ENCODE measurements around the gene ABHD4. TPM values are rescaled to one million over a fixed set of nuclear protein-coding genes. Genes with fewer than 3 reads are reported as not detected.
"Not testable (repeated sequence)": the region's sequence is repeated elsewhere in the genome, so short reads cannot be mapped to it uniquely, and the experiment has no call there.

The ABHD4 gene
- total and polyA plus RNA-seq, 8 donors = 32.4 to 51.0 (median 37.3) TPM

DNA sequence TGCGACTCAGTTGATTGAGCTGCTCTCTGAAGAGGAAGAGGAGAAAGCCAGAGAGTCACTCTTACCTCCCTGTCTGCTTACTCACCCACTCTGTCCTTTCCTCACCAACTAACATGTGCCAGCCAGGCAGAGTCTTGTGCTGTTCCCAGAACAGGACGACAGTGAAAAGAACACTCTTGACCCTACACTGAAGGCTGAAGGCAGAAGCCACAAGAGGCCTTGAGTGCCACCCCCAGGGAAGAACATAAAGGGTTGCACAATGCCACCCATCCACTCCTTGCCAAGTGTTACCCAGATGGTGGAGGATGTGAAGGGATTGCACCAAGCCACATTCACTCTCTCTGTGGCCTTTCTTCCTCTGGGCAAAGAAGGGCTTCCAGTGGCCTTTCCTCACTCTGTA, 12.8 kb downstream of the ABHD4 start:
- Histone ChIP-seq H3K4me1 (peaks cover 7 to 8% of the 10 kb centered on the region in 2 donors), H3K27ac (no peak overlapping the region), H3K4me3 (no peak overlapping the region), H3K27me3 (no peaks in the 10 kb centered on the region), H3K36me3 (peaks cover 3 to 64% of the 10 kb centered on the region in 2 donors), H3K9me3 (peaks cover 0 to 3% of the 10 kb centered on the region in 2 donors)
- intact Hi-C loops (cut with DNase I) = no loop called here
- TF ChIP-seq, protein P1, sequence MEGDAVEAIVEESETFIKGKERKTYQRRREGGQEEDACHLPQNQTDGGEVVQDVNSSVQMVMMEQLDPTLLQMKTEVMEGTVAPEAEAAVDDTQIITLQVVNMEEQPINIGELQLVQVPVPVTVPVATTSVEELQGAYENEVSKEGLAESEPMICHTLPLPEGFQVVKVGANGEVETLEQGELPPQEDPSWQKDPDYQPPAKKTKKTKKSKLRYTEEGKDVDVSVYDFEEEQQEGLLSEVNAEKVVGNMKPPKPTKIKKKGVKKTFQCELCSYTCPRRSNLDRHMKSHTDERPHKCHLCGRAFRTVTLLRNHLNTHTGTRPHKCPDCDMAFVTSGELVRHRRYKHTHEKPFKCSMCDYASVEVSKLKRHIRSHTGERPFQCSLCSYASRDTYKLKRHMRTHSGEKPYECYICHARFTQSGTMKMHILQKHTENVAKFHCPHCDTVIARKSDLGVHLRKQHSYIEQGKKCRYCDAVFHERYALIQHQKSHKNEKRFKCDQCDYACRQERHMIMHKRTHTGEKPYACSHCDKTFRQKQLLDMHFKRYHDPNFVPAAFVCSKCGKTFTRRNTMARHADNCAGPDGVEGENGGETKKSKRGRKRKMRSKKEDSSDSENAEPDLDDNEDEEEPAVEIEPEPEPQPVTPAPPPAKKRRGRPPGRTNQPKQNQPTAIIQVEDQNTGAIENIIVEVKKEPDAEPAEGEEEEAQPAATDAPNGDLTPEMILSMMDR (IDR thresholded peaks at IDR 0.05) = no peak
- DNase-seq (no peak), ATAC-seq (peak; percentile 49)

GRCh38 chr14:22613106-22613695, 15.1 kb downstream of the ABHD4 start:
- H3K4me1 ChIP-seq = peaks cover 7 to 8% of the 10 kb centered on the region in 2 donors
- peaks cover 0 to 41% of the 10 kb centered on the region in 2 donors for H3K36me3 ChIP-seq
- no peak for ATAC-seq
- H3K27me3 ChIP-seq = no peaks in the 10 kb centered on the region
- peaks cover 0 to 3% of the 10 kb centered on the region in 2 donors for H3K9me3 ChIP-seq
- peak overlapping the region in 1 of 2 donors; percentile 70 for H3K27ac ChIP-seq
- DNase-seq = no peak
- H3K4me3 ChIP-seq = no peak overlapping the region
- intact Hi-C loops (cut with DNase I) = no loop called here
- TF ChIP-seq, protein P1 (IDR thresholded peaks at IDR 0.05) = no peak

- intact Hi-C loops (cut with DNase I) = no loop called here
- Histone ChIP-seq H3K4me1 (peaks cover 7 to 8% of the 10 kb centered on the region in 2 donors), H3K9me3 (peaks cover 0 to 3% of the 10 kb centered on the region in 2 donors), H3K27ac (peak overlapping the region; percentile 20 to 70), H3K36me3 (peaks cover 0 to 37% of the 10 kb centered on the region in 2 donors), H3K27me3 (no peaks in the 10 kb centered on the region), H3K4me3 (no peak overlapping the region)
- no peak for DNase-seq
- TF ChIP-seq, protein P1 (IDR thresholded peaks at IDR 0.05) = no peak
- ATAC-seq = no peak
Measured at GRCh38 chr14:22613736-22614239, 15.7 kb downstream of the ABHD4 start.

- Histone ChIP-seq H3K36me3 (peaks cover 0 to 32% of the 10 kb centered on the region in 2 donors), H3K27me3 (no peaks in the 10 kb centered on the region), H3K4me3 (no peak overlapping the region), H3K9me3 (peaks cover 0 to 3% of the 10 kb centered on the region in 2 donors), H3K4me1 (peaks cover 7 to 8% of the 10 kb centered on the region in 2 donors), H3K27ac (peak overlapping the region; percentile 20 to 70)
- TF ChIP-seq, protein P1 (IDR thresholded peaks at IDR 0.05) = no peak
- intact Hi-C loops (cut with DNase I) = no loop called here
- ATAC-seq = peak; percentile 83
- peak in 1 of 4 donors; percentile 26 for DNase-seq
Measured at GRCh38 chr14:22614240-22614799, 16.2 kb downstream of the ABHD4 start.

DNA sequence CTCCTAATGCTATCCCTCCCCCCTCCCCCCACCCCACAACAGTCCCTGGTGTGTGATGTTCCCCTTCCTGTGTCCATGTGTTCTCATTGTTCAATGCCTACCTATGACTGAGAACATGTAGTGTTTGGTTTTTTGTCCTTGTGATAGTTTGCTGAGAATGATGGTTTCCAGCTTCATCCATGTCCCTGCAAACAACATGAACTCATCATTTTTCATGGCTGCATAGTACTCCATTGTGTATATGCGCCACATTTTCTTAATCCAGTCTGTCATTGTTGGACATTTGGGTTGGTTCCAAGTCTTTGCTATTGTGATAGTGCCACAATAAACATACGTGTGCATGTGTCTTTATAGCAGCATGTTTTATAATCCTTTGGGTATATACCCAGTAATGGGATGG, 17.7 kb downstream of the ABHD4 start:
- intact Hi-C loops (cut with DNase I); H3K27ac ChIP-seq: not testable (repeated sequence)

More for the DNA sequence above, 17.7 kb downstream of the ABHD4 start:
- H3K4me3 ChIP-seq, H3K27me3 ChIP-seq, ATAC-seq, H3K9me3 ChIP-seq, H3K4me1 ChIP-seq, DNase-seq: not testable (repeated sequence)
- peaks cover 0 to 17% of the 10 kb centered on the region in 2 donors for H3K36me3 ChIP-seq

Data from left lung (tissue), 10 donors.